Measurements from ENCODE around the gene USO1. TPM values are rescaled to one million over a fixed set of nuclear protein-coding genes. Genes with fewer than 3 reads are reported as not detected.

USO1 gene
- total and polyA plus RNA-seq, 2 of the 13 experiments (the other 11 are each of a cell fraction or from before 2014, with no cell fraction given): 52.2 to 87.7 TPM

DNA sequence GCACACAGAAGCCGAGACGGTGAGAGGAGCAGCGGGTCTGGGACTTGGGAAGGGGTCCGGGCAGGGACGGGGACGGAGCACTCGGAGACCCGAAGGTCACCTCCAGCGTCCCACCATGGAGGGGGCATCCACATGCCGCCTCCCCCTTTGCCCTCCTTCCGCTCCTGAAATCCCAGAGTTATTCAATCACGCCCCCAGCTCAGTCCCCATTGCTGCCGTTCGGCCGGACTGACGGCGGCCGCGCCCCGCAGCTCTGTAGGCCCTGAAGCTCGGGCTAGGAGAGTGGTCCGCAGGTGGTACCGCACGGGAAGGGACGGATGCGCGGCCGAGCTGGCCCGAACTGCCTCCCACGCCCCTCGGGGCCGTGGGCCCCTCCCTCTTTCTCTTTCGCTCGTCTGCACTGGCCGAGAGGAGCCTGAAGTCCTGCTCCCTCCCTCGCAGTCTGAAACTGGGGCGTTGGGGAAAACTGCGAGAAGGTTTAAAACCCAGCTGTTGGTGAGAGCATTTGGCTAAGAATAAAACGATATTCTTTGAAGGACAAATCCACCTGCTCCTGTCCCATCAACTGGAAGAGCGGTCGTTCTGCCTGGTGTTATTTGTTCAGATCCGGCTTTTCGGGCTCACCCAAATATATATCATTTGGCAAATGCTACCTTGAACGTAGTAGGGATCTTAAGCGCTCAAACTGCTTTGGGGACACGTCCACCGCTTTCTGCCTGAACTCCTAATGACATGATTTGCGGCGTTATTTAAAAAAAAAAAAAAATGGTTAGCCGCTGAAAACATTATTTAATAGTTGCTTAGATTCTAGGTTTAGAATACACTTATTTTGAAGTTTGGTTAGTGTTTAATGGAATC is 719 bp downstream of the USO1 start (continued):
- TF ChIP-seq ZNF44 (CRISPR knock-in tag; IDR thresholded peaks at IDR 0.05) (no peak; the same call in 1 of the 2 replicates), KAT7 (CRISPR knock-in tag; IDR thresholded peaks at IDR 0.05; ENCODE audit: borderline replicate concordance) (peak; percentile 87; the same call in 1 of the 2 replicates), KDM5A (IDR thresholded peaks at IDR 0.05; ENCODE audit: borderline replicate concordance, low read length) (no peak; the same call in 1 of the 2 replicates), ATF7 (IDR thresholded peaks at IDR 0.05) (no peak), ATF7 (CRISPR knock-in tag; IDR thresholded peaks at IDR 0.05) (no peak), ZNF441 (CRISPR knock-in tag; IDR thresholded peaks at IDR 0.05; ENCODE audit: borderline replicate concordance) (no peak), NONO (IDR thresholded peaks at IDR 0.05) (no peak), NONO (CRISPR knock-in tag; conservative IDR thresholded peaks at IDR 0.05) (no peak; the same call in 1 of the 2 replicates), MIER3 (CRISPR knock-in tag; IDR thresholded peaks at IDR 0.05; ENCODE audit: borderline replicate concordance) (no peak), NR2F2 (IDR thresholded peaks at IDR 0.05; ENCODE audit: borderline replicate concordance, low read depth) (no peak), ZBTB1 (CRISPR knock-in tag; IDR thresholded peaks at IDR 0.05; ENCODE audit: borderline replicate concordance) (no peak), TARDBP (CRISPR knock-in tag; IDR thresholded peaks at IDR 0.05) (peak; percentile 58; the same call in 1 of the 2 replicates), SMARCE1 (IDR thresholded peaks at IDR 0.05; ENCODE audit: borderline replicate concordance) (no peak), PRDM10 (CRISPR knock-in tag; IDR thresholded peaks at IDR 0.05; ENCODE audit: low read depth) (no peak), SETDB1 (CRISPR knock-in tag; IDR thresholded peaks at IDR 0.05; ENCODE audit: borderline replicate concordance) (no peak), ZNF143 (CRISPR knock-in tag; IDR thresholded peaks at IDR 0.05) (no peak), ZNF124 (CRISPR knock-in tag; IDR thresholded peaks at IDR 0.05) (no peak), ZNF354B (CRISPR knock-in tag; IDR thresholded peaks at IDR 0.05) (no peak), HOXA3 (CRISPR knock-in tag; IDR thresholded peaks at IDR 0.05) (no peak), ZNF329 (CRISPR knock-in tag; IDR thresholded peaks at IDR 0.05; ENCODE audit: low read depth) (no peak), MXI1 (IDR thresholded peaks at IDR 0.05; ENCODE audit: borderline replicate concordance, low read depth, low read length) (peak; percentile 56; the same call in 1 of the 3 replicates), ZNF10 (CRISPR knock-in tag; IDR thresholded peaks at IDR 0.05; ENCODE audit: borderline replicate concordance, low read depth) (no peak)
- TF ChIP-seq, protein P1, sequence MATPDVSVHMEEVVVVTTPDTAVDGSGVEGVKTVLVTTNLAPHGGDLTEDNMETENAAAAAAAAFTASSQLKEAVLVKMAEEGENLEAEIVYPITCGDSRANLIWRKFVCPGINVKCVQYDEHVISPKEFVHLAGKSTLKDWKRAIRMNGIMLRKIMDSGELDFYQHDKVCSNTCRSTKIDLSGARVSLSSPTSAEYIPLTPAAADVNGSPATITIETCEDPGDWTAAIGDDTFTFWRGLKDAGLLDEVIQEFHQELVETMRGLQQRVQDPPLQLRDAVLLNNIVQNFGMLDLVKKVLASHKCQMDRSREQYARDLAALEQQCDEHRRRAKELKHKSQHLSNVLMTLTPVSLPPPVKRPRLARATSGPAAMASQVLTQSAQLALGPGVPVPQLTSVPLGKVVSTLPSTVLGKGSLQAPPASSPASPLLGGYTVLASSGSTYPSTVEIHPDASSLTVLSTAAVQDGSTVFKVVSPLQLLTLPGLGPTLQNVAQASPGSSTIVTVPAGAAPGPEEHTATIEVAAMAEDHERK (CRISPR knock-in tag; IDR thresholded peaks at IDR 0.05; ENCODE audit: low read depth): no peak
